HG02759 (cell line): ENCODE data around the gene CHRDL2.
"Not testable (repeated sequence)": the region's sequence is repeated elsewhere in the genome, so short reads cannot be mapped to it uniquely, and the experiment has no call there.

Experiments used
- ATAC-seq: cut with Tn5 transposase; IDR thresholded peaks from one replicate; pipeline ENCODE4 v1.9.1; 2021; ENCODE audit warnings: mild to moderate bottlenecking, moderate library complexity; ENCODE audit not compliant: unreplicated experiment

CHRDL2 gene

GRCh38 chr11:74672956-74673692 lies 58.1 kb downstream of the CHRDL2 start:
- ATAC-seq: no peak

GRCh38 chr11:74672332-74672955 lies 58.8 kb downstream of the CHRDL2 start:
- no peak for ATAC-seq

- ATAC-seq: no peak
Measured at GRCh38 chr11:74671520-74672196, 59.6 kb downstream of the CHRDL2 start.

- no peak for ATAC-seq
Measured at GRCh38 chr11:74670171-74670570, 61.1 kb downstream of the CHRDL2 start.

GRCh38 chr11:74669211-74670160 lies 61.7 kb downstream of the CHRDL2 start:
- no peak for ATAC-seq

- ATAC-seq: no peak
Measured at GRCh38 chr11:74663315-74663714, 67.9 kb downstream of the CHRDL2 start.

GRCh38 chr11:74662487-74663103 lies 68.6 kb downstream of the CHRDL2 start:
- no peak for ATAC-seq

- not testable (repeated sequence) for ATAC-seq
Measured at GRCh38 chr11:74659124-74659523, 72.1 kb downstream of the CHRDL2 start.

GRCh38 chr11:74654976-74655375 lies 76.2 kb downstream of the CHRDL2 start:
- ATAC-seq: no peak

GRCh38 chr11:74650498-74650897 lies 80.7 kb downstream of the CHRDL2 start:
- ATAC-seq: no peak

GRCh38 chr11:74648894-74649293 lies 82.3 kb downstream of the CHRDL2 start:
- no peak for ATAC-seq

GRCh38 chr11:74647831-74648230 lies 83.4 kb downstream of the CHRDL2 start:
- no peak for ATAC-seq

GRCh38 chr11:74647404-74647803 lies 83.8 kb downstream of the CHRDL2 start:
- ATAC-seq: no peak

- no peak for ATAC-seq
Measured at GRCh38 chr11:74646954-74647353, 84.3 kb downstream of the CHRDL2 start.
